Measurements from ENCODE around the gene ATP9A. TPM values are rescaled to one million over a fixed set of nuclear protein-coding genes. Genes with fewer than 3 reads are reported as not detected.
A peak's percentile ranks its signal among the peaks of the same experiment; 100 is the strongest.

ATP9A gene
- total and polyA plus RNA-seq, 2 of the 4 experiments (the other 2 are of a cell fraction) = 10.6 to 22.4 TPM

DNA sequence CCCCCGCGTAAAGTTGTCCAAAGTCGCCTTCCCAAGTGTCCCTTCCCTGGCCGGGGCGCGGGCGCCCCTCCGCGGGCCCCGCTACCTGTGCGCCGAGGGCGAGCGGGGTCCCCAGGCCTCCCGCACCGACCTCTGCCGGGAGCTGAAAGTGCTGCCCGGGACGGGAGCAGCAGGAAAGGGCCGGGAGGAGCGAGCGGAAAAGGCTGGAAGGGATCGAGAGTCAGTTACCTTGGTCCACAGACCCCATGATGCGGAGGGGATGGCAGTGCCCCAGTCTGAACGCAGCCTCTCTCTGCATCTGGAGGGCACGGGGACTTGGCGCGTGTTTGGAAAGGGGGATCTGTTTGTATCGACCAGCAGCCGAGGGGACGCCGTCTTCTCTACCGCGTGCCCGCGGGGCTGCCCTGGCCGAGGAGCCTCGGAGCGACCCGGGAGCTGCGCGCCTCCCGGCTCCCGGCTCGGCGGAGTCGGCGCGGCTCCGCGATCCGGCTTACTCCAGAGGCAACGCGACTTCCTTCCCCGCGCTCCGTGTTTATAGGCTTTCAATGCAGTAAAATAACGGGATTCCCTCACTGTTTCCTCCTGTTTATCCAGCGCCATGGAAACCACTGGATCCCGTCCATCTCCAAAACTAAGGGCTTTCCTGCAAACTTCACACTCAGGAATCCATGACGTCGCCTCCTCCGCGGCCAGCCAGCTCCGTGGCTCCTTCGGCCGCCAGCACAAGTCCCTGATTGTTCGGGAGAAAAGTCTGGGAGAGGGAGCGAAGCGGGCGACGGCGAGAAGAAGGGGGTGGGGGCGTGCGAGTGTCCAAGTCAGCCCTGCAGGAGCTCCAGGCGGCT is 205.6 kb downstream of the ATP9A start:
- 0% methylated on average over 29 of the region's 76 CpGs; no CpG with 5 or more reads in 1 of the 2 experiments for WGBS, 2 experiments (ENCODE audit: extremely low coverage in 2 of 2, insufficient read length in 1 of 2)
- Histone ChIP-seq H3K36me3 (ENCODE audit: control insufficient read depth, insufficient read depth, low read length) (no peaks in the 10 kb centered on the region; the same call in 1 of the 2 replicates), H2BK5ac (ENCODE audit: low read depth, low read length, poor library complexity, severe bottlenecking) (peak overlapping the region; percentile 12), H3K79me1 (ENCODE audit: low read depth in 1 of 2, low read length in 2 of 2) (peaks cover 7 to 12% of the 10 kb centered on the region in 2 experiments; a peak in 2 of 4 replicates), H3K56ac (ENCODE audit: extremely low read depth, insufficient read depth, low read length) (peak overlapping the region; percentile 40; the same call in 1 of the 2 replicates), H3K27me3 (ENCODE audit: control insufficient read depth, insufficient read depth, low read length) (no peaks in the 10 kb centered on the region), H3K4me1 (ENCODE audit: control insufficient read depth, insufficient read depth, low read length) (peaks cover 12% of the 10 kb centered on the region), H2AK9ac (replicated peaks; ENCODE audit: low read depth, low read length, poor library complexity) (no peak overlapping the region), H2BK15ac (ENCODE audit: low read depth, low read length) (no peak overlapping the region), H3K9me3 (ENCODE audit: control insufficient read depth, insufficient read depth, low read length) (no peaks in the 10 kb centered on the region), H4K8ac (ENCODE audit: low read depth in 2 of 2, low read length in 2 of 2) (peak overlapping the region in 1 of 2 experiments; percentile 10; a peak in 1 of 4 replicates), H4K5ac (ENCODE audit: low read depth, low read length) (no peak overlapping the region), H2AK5ac (ENCODE audit: low read depth, low read length) (0 out of 2 replicates have a peak overlapping the region, but pooled peaks have one; percentile 16), H3K4me3 (ENCODE audit: insufficient read depth, low read depth, low read length) (peak overlapping the region; percentile 54), H3K4me2 (ENCODE audit: low read depth, low read length) (peak overlapping the region; percentile 91), H3K23ac (ENCODE audit: low read depth, low read length) (peak overlapping the region; percentile 93; the same call in 1 of the 2 replicates), H3K9ac (ENCODE audit: low read depth, low read length) (peak overlapping the region; percentile 47; the same call in 1 of the 2 replicates), H2BK120ac (ENCODE audit: low read depth, low read length) (peak overlapping the region; percentile 31), H3K27ac (ENCODE audit: insufficient read depth, low read length) (peak overlapping the region; percentile 21; the same call in 1 of the 2 replicates), H2AFZ (replicated peaks; ENCODE audit: low read length, poor library complexity) (peak overlapping the region; percentile 93), H3K4ac (ENCODE audit: low read depth, low read length) (peak overlapping the region; percentile 12), H4K20me1 (ENCODE audit: insufficient read depth, low read length) (peaks cover 7% of the 10 kb centered on the region; the same call in 1 of the 2 replicates), H3K18ac (ENCODE audit: low read depth, low read length) (no peak overlapping the region), H3K9me1 (ENCODE audit: insufficient read depth, low read length) (peaks cover 4% of the 10 kb centered on the region), H2BK20ac (ENCODE audit: low read depth, low read length) (0 out of 2 replicates have a peak overlapping the region, but pooled peaks have one; percentile 6), H3K14ac (replicated peaks; ENCODE audit: low read depth, low read length) (no peak overlapping the region), H4K91ac (ENCODE audit: insufficient read depth, low read depth, low read length) (no peak overlapping the region)
- intact Hi-C loops (cut with micrococcal nuclease) (loop anchor here (1.0 to 5.0 kb wide), 5 partner anchors 29 to 116 kb away; no protein-coding TSS in a partner anchor), dilution Hi-C loops (cut with HindIII; ENCODE audit: low sequenced_read_pairs, unreplicated experiment) (no loop called here), in situ Hi-C loops (cut with MboI; ENCODE audit: low sequenced_read_pairs) (no loop called here)
- CTCF ChIA-PET = interaction anchor here (1.1 kb wide), 1 partner anchor 32 kb away, joined by 4 read pairs; no protein-coding TSS in a partner anchor
- DNase-seq = peak; percentile 95
- peak; percentile 74 for ATAC-seq (ENCODE audit: low read depth)
- POLR2A ChIA-PET (ENCODE audit: unreplicated experiment) = no interaction called here
- BruUV-seq (replicated peaks) = TSS peak; percentile 66
- TF ChIP-seq, protein P1, sequence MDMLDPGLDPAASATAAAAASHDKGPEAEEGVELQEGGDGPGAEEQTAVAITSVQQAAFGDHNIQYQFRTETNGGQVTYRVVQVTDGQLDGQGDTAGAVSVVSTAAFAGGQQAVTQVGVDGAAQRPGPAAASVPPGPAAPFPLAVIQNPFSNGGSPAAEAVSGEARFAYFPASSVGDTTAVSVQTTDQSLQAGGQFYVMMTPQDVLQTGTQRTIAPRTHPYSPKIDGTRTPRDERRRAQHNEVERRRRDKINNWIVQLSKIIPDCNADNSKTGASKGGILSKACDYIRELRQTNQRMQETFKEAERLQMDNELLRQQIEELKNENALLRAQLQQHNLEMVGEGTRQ (IDR thresholded peaks at IDR 0.05; ENCODE audit: low read depth, low read length) = no peak
- TF ChIP-seq, protein P2, sequence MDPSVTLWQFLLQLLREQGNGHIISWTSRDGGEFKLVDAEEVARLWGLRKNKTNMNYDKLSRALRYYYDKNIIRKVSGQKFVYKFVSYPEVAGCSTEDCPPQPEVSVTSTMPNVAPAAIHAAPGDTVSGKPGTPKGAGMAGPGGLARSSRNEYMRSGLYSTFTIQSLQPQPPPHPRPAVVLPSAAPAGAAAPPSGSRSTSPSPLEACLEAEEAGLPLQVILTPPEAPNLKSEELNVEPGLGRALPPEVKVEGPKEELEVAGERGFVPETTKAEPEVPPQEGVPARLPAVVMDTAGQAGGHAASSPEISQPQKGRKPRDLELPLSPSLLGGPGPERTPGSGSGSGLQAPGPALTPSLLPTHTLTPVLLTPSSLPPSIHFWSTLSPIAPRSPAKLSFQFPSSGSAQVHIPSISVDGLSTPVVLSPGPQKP (IDR thresholded peaks at IDR 0.05; ENCODE audit: borderline replicate concordance, low read depth, low read length) = no peak
- no peak for TF ChIP-seq RCOR1 (IDR thresholded peaks at IDR 0.05; ENCODE audit: insufficient replicate concordance, low read length)
- no peak for TF ChIP-seq RFX5 (IDR thresholded peaks at IDR 0.05; ENCODE audit: low read depth, low read length)
- TF ChIP-seq BHLHE40 (IDR thresholded peaks at IDR 0.05; ENCODE audit: low read depth, low read length) = no peak
- no peak for TF ChIP-seq FOS (IDR thresholded peaks at IDR 0.05; ENCODE audit: low read depth, low read length)
- no peak for TF ChIP-seq MAZ (IDR thresholded peaks at IDR 0.05; ENCODE audit: borderline replicate concordance, low read depth, low read length)
- TF ChIP-seq SMC3 (IDR thresholded peaks at IDR 0.05; ENCODE audit: low read depth, low read length) = no peak
- TF ChIP-seq NFE2L2 (IDR thresholded peaks at IDR 0.05; ENCODE audit: low read depth, low read length) = no peak
- no peak; the same call in 1 of the 2 replicates for TF ChIP-seq CHD1 (IDR thresholded peaks at IDR 0.05; ENCODE audit: low read depth, low read length)
- TF ChIP-seq RAD21 (IDR thresholded peaks at IDR 0.05; ENCODE audit: low read length) = peak; percentile 7; the same call in 1 of the 2 replicates
- peak; percentile 16; the same call in 1 of the 2 replicates for TF ChIP-seq CTCF (conservative IDR thresholded peaks at IDR 0.05; ENCODE audit: low read depth, low read length)
- TF ChIP-seq POLR2A (IDR thresholded peaks at IDR 0.05; ENCODE audit: low read depth, low read length) = peak; percentile 97
